K562 (cell line): ENCODE data around the gene ATP6V0C. TPM values are rescaled to one million over a fixed set of nuclear protein-coding genes. Genes with fewer than 3 reads are reported as not detected.

Experiments
- CEBPB ChIP-seq: fragments of 450-650 bp; IDR thresholded peaks from 2 replicates; pipeline ENCODE4 v1.6.1; 2016; ENCODE audit warnings: missing genetic modification characterization, missing compliant biosample characterization
- HNRNPL ChIP-seq: fragments of 200-400 bp; formaldehyde crosslinking; IDR thresholded peaks from 2 replicates; pipeline ENCODE4 v1.6.1; 2017; ENCODE audit warnings: low read depth, mild to moderate bottlenecking, low read length
- MGA ChIP-seq: fragments of 450-650 bp; IDR thresholded peaks from 2 replicates; pipeline ENCODE4 v1.6.1; 2016; ENCODE audit warnings: mild to moderate bottlenecking, moderate library complexity
- NR2C2 ChIP-seq, 2 experiments: fragments of 200-800 bp in 1 of 2; sonication (Bioruptor generic) in 1 of 2; sonication (generic) in 1 of 2; formaldehyde crosslinking in 1 of 2; IDR thresholded peaks; 2 replicates each; pipeline versions ENCODE4 v1.6.1 to v1.8.0; 2016 to 2022; ENCODE audit warnings: mild to moderate bottlenecking in 1 of 2, missing compliant biosample characterization in 1 of 2, missing genetic modification characterization in 1 of 2, missing genetic modification reagents in 1 of 2
- SAFB2 ChIP-seq: fragments of 200-400 bp; formaldehyde crosslinking; IDR thresholded peaks from 2 replicates; pipeline ENCODE4 v1.6.1; 2018; ENCODE audit warnings: borderline replicate concordance, low read length, low read depth, moderate library complexity; ENCODE audit not compliant: severe bottlenecking
- XRCC5 ChIP-seq: fragments of 200-400 bp; formaldehyde crosslinking; IDR thresholded peaks from 2 replicates; pipeline ENCODE4 v1.6.1; 2017; ENCODE audit warnings: low read depth, mild to moderate bottlenecking, low read length
- polyA plus RNA-seq, 8 experiments: library from polyadenylated mRNA; depleted of rRNA in 4 of 8; stranded (reverse) in 5 of 8; unstranded in 3 of 8; fragments of >200 nt; fragmentation: Nextera tagmentation in 2 of 8; fragmentation: Illumina TruSeq in 1 of 8; extraction: Ambion mirVana in 2 of 8; extraction: Trizol in 1 of 8; gene quantifications; 2 replicates each; pipeline versions ENCODE4 v1.2.1 to v1.2.3, GENCODE V29; 2011 to 2014; ENCODE audit warnings: inconsistent platforms in 1 of 8, missing spikeins in 1 of 8
- total RNA-seq, 7 experiments: library from RNA; depleted of rRNA in 6 of 7; stranded (reverse); fragments of >200 nt in 6 of 7; fragmentation: Illumina TruSeq in 2 of 7; extraction: Trizol in 2 of 7; gene quantifications; 2 replicates each; pipeline versions ENCODE4 v1.2.1 to v1.2.3, GENCODE V29; 2011 to 2021; ENCODE audit warnings: low replicate concordance in 1 of 7
- TF ChIP-seq, protein P1 (sequence below): conservative IDR thresholded peaks from 2 replicates; pipeline ENCODE4 v1.6.1; 2011; ENCODE audit warnings: low read depth, mild to moderate bottlenecking, low read length; ENCODE audit not compliant: control insufficient read depth
- TF ChIP-seq, protein P2 (sequence below): fragments of 250-450 bp; sonication (Bioruptor Pico); IDR thresholded peaks from 2 replicates; pipeline ENCODE4 v1.8.0; 2021; ENCODE audit warnings: mild to moderate bottlenecking, moderate library complexity
- TF ChIP-seq, protein P3 (sequence below), 2 experiments: fragments of 450-650 bp; conservative IDR thresholded peaks; 2 replicates each; pipeline ENCODE4 v1.6.1; 2017; ENCODE audit warnings: mild to moderate bottlenecking in 2 of 2, moderate library complexity in 2 of 2

Gene ATP6V0C
- total and polyA plus RNA-seq, 9 of the 15 experiments (the other 6 are each of a cell fraction or from before 2014, with no cell fraction given) = 2.9 to 228 (median 22.7) TPM

GRCh38 chr16:2531696-2532493 lies 18.1 kb downstream of the ATP6V0C start (continued):
- TF ChIP-seq MGA (peak; percentile 78), CEBPB (tag) (0 out of 2 replicates have a peak, but pooled peaks have one; percentile 35), XRCC5 (peak; percentile 32; the same call in 1 of the 2 replicates), HNRNPL (peak; percentile 49; the same call in 1 of the 2 replicates), NR2C2 (CRISPR knock-in tag; IDR thresholded peaks at IDR 0.05) (no peak), NR2C2 (tag; IDR thresholded peaks at IDR 0.05) (no peak; the same call in 1 of the 2 replicates), SAFB2 (no peak)
- TF ChIP-seq, protein P1, sequence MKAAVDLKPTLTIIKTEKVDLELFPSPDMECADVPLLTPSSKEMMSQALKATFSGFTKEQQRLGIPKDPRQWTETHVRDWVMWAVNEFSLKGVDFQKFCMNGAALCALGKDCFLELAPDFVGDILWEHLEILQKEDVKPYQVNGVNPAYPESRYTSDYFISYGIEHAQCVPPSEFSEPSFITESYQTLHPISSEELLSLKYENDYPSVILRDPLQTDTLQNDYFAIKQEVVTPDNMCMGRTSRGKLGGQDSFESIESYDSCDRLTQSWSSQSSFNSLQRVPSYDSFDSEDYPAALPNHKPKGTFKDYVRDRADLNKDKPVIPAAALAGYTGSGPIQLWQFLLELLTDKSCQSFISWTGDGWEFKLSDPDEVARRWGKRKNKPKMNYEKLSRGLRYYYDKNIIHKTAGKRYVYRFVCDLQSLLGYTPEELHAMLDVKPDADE = peak; percentile 78
- TF ChIP-seq, protein P2, sequence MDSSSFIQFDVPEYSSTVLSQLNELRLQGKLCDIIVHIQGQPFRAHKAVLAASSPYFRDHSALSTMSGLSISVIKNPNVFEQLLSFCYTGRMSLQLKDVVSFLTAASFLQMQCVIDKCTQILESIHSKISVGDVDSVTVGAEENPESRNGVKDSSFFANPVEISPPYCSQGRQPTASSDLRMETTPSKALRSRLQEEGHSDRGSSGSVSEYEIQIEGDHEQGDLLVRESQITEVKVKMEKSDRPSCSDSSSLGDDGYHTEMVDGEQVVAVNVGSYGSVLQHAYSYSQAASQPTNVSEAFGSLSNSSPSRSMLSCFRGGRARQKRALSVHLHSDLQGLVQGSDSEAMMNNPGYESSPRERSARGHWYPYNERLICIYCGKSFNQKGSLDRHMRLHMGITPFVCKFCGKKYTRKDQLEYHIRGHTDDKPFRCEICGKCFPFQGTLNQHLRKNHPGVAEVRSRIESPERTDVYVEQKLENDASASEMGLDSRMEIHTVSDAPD = no peak
- TF ChIP-seq, protein P3, sequence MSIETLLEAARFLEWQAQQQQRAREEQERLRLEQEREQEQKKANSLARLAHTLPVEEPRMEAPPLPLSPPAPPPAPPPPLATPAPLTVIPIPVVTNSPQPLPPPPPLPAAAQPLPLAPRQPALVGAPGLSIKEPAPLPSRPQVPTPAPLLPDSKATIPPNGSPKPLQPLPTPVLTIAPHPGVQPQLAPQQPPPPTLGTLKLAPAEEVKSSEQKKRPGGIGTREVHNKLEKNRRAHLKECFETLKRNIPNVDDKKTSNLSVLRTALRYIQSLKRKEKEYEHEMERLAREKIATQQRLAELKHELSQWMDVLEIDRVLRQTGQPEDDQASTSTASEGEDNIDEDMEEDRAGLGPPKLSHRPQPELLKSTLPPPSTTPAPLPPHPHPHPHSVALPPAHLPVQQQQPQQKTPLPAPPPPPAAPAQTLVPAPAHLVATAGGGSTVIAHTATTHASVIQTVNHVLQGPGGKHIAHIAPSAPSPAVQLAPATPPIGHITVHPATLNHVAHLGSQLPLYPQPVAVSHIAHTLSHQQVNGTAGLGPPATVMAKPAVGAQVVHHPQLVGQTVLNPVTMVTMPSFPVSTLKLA (conservative IDR thresholded peaks at IDR 0.05) = peak; percentile 92 to 95
